Panc1 (cell line): ENCODE results near the gene GJA1. TPM values are rescaled to one million over a fixed set of nuclear protein-coding genes. Genes with fewer than 3 reads are reported as not detected.

Experiments
- ATAC-seq: fragments of 200-7000 bp; cut with Tn5 transposase; 2 replicates; pipeline ENCODE4 v1.9.1; 2020; ENCODE audit warnings: mild to moderate bottlenecking, moderate library complexity
- BruUV-seq: library from RNA; stranded (reverse); fragments of 400-500 nt; replicated peaks from 2 replicates; lab custom pipeline; 2021; lab: Mats Ljungman, UMichigan
- CTCF ChIA-PET: fragments of 300-600 bp; sonication (Branson Sonifier 250); formaldehyde crosslinking; loops from one replicate; lab custom pipeline; 2022; ENCODE audit warnings: antibody characterized with exemption; lab: Charles Lee
- POLR2A ChIA-PET: fragments of 300-600 bp; sonication (Branson Sonifier 250); formaldehyde crosslinking; loops from one replicate; lab custom pipeline; 2022; ENCODE audit warnings: antibody characterized with exemption; lab: Charles Lee
- DNase-seq: peaks from one replicate; pipeline ENCODE4 v3.0.0-alpha.2; 2010; ENCODE audit warnings: low read depth, low spot score
- H3K27ac ChIP-seq: 2 replicates; pipeline ENCODE4 v1.5.1; 2011; ENCODE audit warnings: mild to moderate bottlenecking, low read length, inconsistent platforms
- H3K27me3 ChIP-seq: fragments of 200-500 bp; sonication (Bioruptor generic); 2 replicates; pipeline ENCODE4 v1.6.0; 2014; ENCODE audit warnings: low read length, inconsistent platforms; ENCODE audit not compliant: control insufficient read depth, insufficient read depth
- H3K36me3 ChIP-seq: fragments of 200-500 bp; sonication (Bioruptor generic); 2 replicates; pipeline ENCODE4 v1.5.1; 2014; ENCODE audit warnings: inconsistent platforms, mild to moderate bottlenecking, low read length, moderate library complexity; ENCODE audit not compliant: control insufficient read depth, insufficient read depth
- H3K4me1 ChIP-seq: 2 replicates; pipeline ENCODE4 v1.5.1; 2011; ENCODE audit warnings: inconsistent platforms, mild to moderate bottlenecking, low read length, moderate library complexity; ENCODE audit not compliant: control insufficient read depth, insufficient read depth
- H3K4me3 ChIP-seq, 2 experiments: 2 replicates each; pipeline ENCODE4 v1.5.1; 2011 to 2012; ENCODE audit warnings: low read depth in 2 of 2, low read length in 2 of 2, mild to moderate bottlenecking in 2 of 2, inconsistent platforms in 1 of 2, moderate library complexity in 1 of 2
- H3K9me3 ChIP-seq: fragments of 200-500 bp; sonication (Bioruptor generic); 2 replicates; pipeline ENCODE4 v1.5.1; 2014; ENCODE audit warnings: low read depth, mild to moderate bottlenecking, inconsistent platforms, low read length, moderate library complexity; ENCODE audit not compliant: control insufficient read depth, insufficient read depth
- CTCF ChIP-seq: fragments of 450-650 bp; IDR thresholded peaks from 2 replicates; pipeline ENCODE4 v1.5.1; 2017; ENCODE audit warnings: mild to moderate bottlenecking
- POLR2AphosphoS5 ChIP-seq: IDR thresholded peaks from 2 replicates; pipeline ENCODE4 v1.6.1; 2012; ENCODE audit warnings: mild to moderate bottlenecking, low read depth, low read length, moderate library complexity
- REST ChIP-seq, 2 experiments: IDR thresholded peaks; 2 replicates each; pipeline ENCODE4 v1.6.1; 2011 to 2012; ENCODE audit warnings: low read depth in 2 of 2, control low read depth in 1 of 2, low read length in 1 of 2, mild to moderate bottlenecking in 1 of 2, moderate library complexity in 1 of 2; ENCODE audit not compliant: insufficient read depth in 1 of 2
- SIN3A ChIP-seq: IDR thresholded peaks from 2 replicates; pipeline ENCODE4 v1.6.1; 2012; ENCODE audit warnings: low read depth, mild to moderate bottlenecking, low read length, moderate library complexity, borderline replicate concordance; ENCODE audit not compliant: insufficient read depth
- TCF7L2 ChIP-seq: IDR thresholded peaks from 2 replicates; pipeline ENCODE4 v1.6.1; 2011; ENCODE audit warnings: mild to moderate bottlenecking, low read depth, low read length, inconsistent platforms
- in situ Hi-C: cut with HindIII; loops from 2 replicates; pipeline ENCODE4 v1.10.0; 2016; ENCODE audit warnings: low sequenced_read_pairs, low pct_unique_long_range_greater_than_20kb
- intact Hi-C: fragments of 100-400 bp; cut with micrococcal nuclease; formaldehyde crosslinking; loops from one replicate; pipeline ENCODE4 v1.10.0; 2022; ENCODE audit not compliant: unreplicated experiment
- total RNA-seq: library from RNA; stranded (reverse); gene quantifications from one replicate; pipeline ENCODE4 v1.2.1, GENCODE V29; 2021; ENCODE audit not compliant: unreplicated experiment

GJA1 gene
- total RNA-seq, 1 experiment from 2014 or later: 3.8 TPM

DNA sequence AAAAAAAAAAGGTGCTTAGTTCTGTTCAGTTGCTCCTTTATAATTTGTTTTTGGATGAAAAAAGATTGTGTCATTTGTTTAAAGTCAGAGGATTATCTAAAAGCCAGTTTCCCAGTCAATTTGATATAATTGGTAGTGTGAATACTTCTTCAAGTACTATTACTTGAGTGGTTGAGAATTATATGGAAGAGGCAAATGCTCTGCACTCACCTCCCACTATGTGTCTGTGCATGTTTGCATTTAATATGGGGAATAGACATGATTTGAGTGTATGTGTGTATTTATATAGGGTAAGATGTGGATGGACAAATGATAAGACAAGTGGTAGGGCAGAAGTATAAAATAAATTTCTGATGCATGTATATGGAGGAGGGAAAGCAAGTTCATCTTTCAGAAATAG is 15.8 kb downstream of the GJA1 start:
- no peaks in the 10 kb centered on the region for H3K36me3 ChIP-seq
- no peak overlapping the region for H3K4me3 ChIP-seq
- H3K27ac ChIP-seq: no peak overlapping the region
- H3K27me3 ChIP-seq: no peaks in the 10 kb centered on the region
- TF ChIP-seq POLR2AphosphoS5 (no peak), CTCF (no peak), REST (IDR thresholded peaks at IDR 0.05; ENCODE audit: insufficient read depth in 1 of 2, low read depth in 2 of 2, low read length in 1 of 2) (no peak), TCF7L2 (no peak), SIN3A (no peak)
- BruUV-seq: no TSS peak
- intact Hi-C loops (no loop called here), in situ Hi-C loops (no loop called here)
- POLR2A ChIA-PET: no interaction called here
- H3K4me1 ChIP-seq: no peaks in the 10 kb centered on the region
- CTCF ChIA-PET: no interaction called here
- DNase-seq (no peak), ATAC-seq (no peak)
- no peaks in the 10 kb centered on the region for H3K9me3 ChIP-seq

- in situ Hi-C loops: no loop called here
Measured at GRCh38 chr6:121453191-121453590, 17.7 kb downstream of the GJA1 start.

More at GRCh38 chr6:121453191-121453590, 17.7 kb downstream of the GJA1 start:
- DNase-seq (no peak), ATAC-seq (no peak)
- BruUV-seq: no TSS peak
- TF ChIP-seq SIN3A (no peak), POLR2AphosphoS5 (no peak), TCF7L2 (no peak), REST (IDR thresholded peaks at IDR 0.05; ENCODE audit: insufficient read depth in 1 of 2, low read depth in 2 of 2, low read length in 1 of 2) (no peak), CTCF (no peak)
- intact Hi-C loops: no loop called here
- Histone ChIP-seq H3K27ac (no peak overlapping the region), H3K4me1 (no peaks in the 10 kb centered on the region), H3K4me3 (no peak overlapping the region), H3K27me3 (no peaks in the 10 kb centered on the region), H3K9me3 (no peaks in the 10 kb centered on the region), H3K36me3 (no peaks in the 10 kb centered on the region)
- CTCF ChIA-PET: no interaction called here
- POLR2A ChIA-PET: no interaction called here
